GM19324 (cell line): ENCODE data around the gene SBK2.
"Not testable (repeated sequence)": the region's sequence is repeated elsewhere in the genome, so short reads cannot be mapped to it uniquely, and the experiment has no call there.

Source experiments
- ATAC-seq: cut with Tn5 transposase; IDR thresholded peaks from one replicate; pipeline ENCODE4 v1.9.1; 2021; ENCODE audit warnings: mild to moderate bottlenecking, moderate library complexity; ENCODE audit not compliant: unreplicated experiment, low FRiP score

Gene SBK2

GRCh38 chr19:55536366-55536765 is 567 bp downstream of the SBK2 start:
- no peak for ATAC-seq

- no peak for ATAC-seq
Observed at GRCh38 chr19:55535965-55536350, 975 bp downstream of the SBK2 start.

GRCh38 chr19:55535173-55535964 is 1.6 kb downstream of the SBK2 start:
- no peak for ATAC-seq

GRCh38 chr19:55534280-55534679 is 2.7 kb downstream of the SBK2 start:
- not testable (repeated sequence) for ATAC-seq

GRCh38 chr19:55530996-55531395 is 5.9 kb downstream of the SBK2 start:
- ATAC-seq: no peak

- ATAC-seq: no peak
Observed at GRCh38 chr19:55529636-55530234, 7.2 kb downstream of the SBK2 start.

GRCh38 chr19:55528030-55528803 is 8.7 kb downstream of the SBK2 start:
- ATAC-seq: no peak

GRCh38 chr19:55527197-55528029 is 9.5 kb downstream of the SBK2 start:
- ATAC-seq: no peak

GRCh38 chr19:55526216-55527196 is 10.4 kb downstream of the SBK2 start:
- ATAC-seq: no peak

- ATAC-seq: no peak
Observed at GRCh38 chr19:55525289-55526101, 11.4 kb downstream of the SBK2 start.

- ATAC-seq: no peak
Observed at GRCh38 chr19:55520691-55521292, 16.1 kb downstream of the SBK2 start.

- no peak for ATAC-seq
Observed at GRCh38 chr19:55519451-55520311, 17.3 kb downstream of the SBK2 start.

- peak; percentile 95 for ATAC-seq
Observed at GRCh38 chr19:55516878-55517620, 19.9 kb downstream of the SBK2 start.

GRCh38 chr19:55508120-55508519 is 28.8 kb downstream of the SBK2 start:
- no peak for ATAC-seq

- ATAC-seq: no peak
Observed at GRCh38 chr19:55504981-55505380, 32.0 kb downstream of the SBK2 start.

GRCh38 chr19:55504252-55504603 is 32.7 kb downstream of the SBK2 start:
- ATAC-seq: no peak
